GM19238 (cell line): ENCODE results near the gene RAB33A.

ENCODE experiments used
- DNase-seq: peaks from one replicate; pipeline ENCODE4 v3.0.0; 2011; ENCODE audit warnings: low spot score; ENCODE audit not compliant: insufficient read length

The RAB33A gene

GRCh38 chrX:130172127-130172845 lies 524 bp downstream of the RAB33A start:
- no peak for DNase-seq

- DNase-seq: no peak
These were observed 1.6 kb downstream of the RAB33A start for GRCh38 chrX:130173190-130173895.

GRCh38 chrX:130174045-130174704 lies 2.4 kb downstream of the RAB33A start:
- no peak for DNase-seq

- no peak for DNase-seq
These were observed 3.2 kb downstream of the RAB33A start for GRCh38 chrX:130174937-130175336.

- DNase-seq: peak; percentile 46
These were observed 4.6 kb downstream of the RAB33A start for GRCh38 chrX:130176354-130176776.

- DNase-seq: no peak
These were observed 5.2 kb downstream of the RAB33A start for GRCh38 chrX:130176942-130177341.

- no peak for DNase-seq
These were observed 7.4 kb downstream of the RAB33A start for GRCh38 chrX:130179170-130179569.

GRCh38 chrX:130179579-130180215 lies 7.9 kb downstream of the RAB33A start:
- no peak for DNase-seq

- DNase-seq: no peak
These were observed 12.4 kb downstream of the RAB33A start for GRCh38 chrX:130184168-130184567.

- no peak for DNase-seq
These were observed 13.1 kb downstream of the RAB33A start for GRCh38 chrX:130184857-130185256.

- no peak for DNase-seq
These were observed 14.9 kb downstream of the RAB33A start for GRCh38 chrX:130186651-130187050.

GRCh38 chrX:130190801-130191200 lies 19.0 kb downstream of the RAB33A start:
- no peak for DNase-seq

GRCh38 chrX:130196466-130196865 lies 24.7 kb downstream of the RAB33A start:
- no peak for DNase-seq

- DNase-seq: no peak
These were observed 25.7 kb downstream of the RAB33A start for GRCh38 chrX:130197464-130197863.

GRCh38 chrX:130204647-130205046 lies 32.9 kb downstream of the RAB33A start:
- no peak for DNase-seq

- DNase-seq: no peak
These were observed 39.8 kb downstream of the RAB33A start for GRCh38 chrX:130211415-130212186.

GRCh38 chrX:130212371-130212770 lies 40.6 kb downstream of the RAB33A start:
- DNase-seq: no peak

GRCh38 chrX:130213376-130213775 lies 41.6 kb downstream of the RAB33A start:
- no peak for DNase-seq

- no peak for DNase-seq
These were observed 44.6 kb downstream of the RAB33A start for GRCh38 chrX:130216320-130216719.

- DNase-seq: no peak
These were observed 53.0 kb downstream of the RAB33A start for GRCh38 chrX:130224810-130225209.

GRCh38 chrX:130228871-130229270 lies 57.1 kb downstream of the RAB33A start:
- DNase-seq: no peak
